Neural progenitor cell (in vitro differentiated cells): Measurements from ENCODE around the gene SAPCD2.

Experiments used
- EZH2 ChIP-seq: fragments of 200-600 bp; sonication (generic); IDR thresholded peaks from 2 replicates; pipeline ENCODE4 v1.6.1; 2017; ENCODE audit warnings: antibody characterized with exemption, mild to moderate bottlenecking, moderate library complexity
- EZH2phosphoT487 ChIP-seq: fragments of 200-600 bp; sonication (generic); IDR thresholded peaks from 2 replicates; pipeline ENCODE4 v1.6.1; 2017; ENCODE audit warnings: antibody characterized with exemption
- TF ChIP-seq, protein P1 (sequence below): fragments of 200-600 bp; sonication (generic); IDR thresholded peaks from 2 replicates; pipeline ENCODE4 v1.5.1; 2017; ENCODE audit warnings: antibody characterized with exemption, mild to moderate bottlenecking

DNA sequence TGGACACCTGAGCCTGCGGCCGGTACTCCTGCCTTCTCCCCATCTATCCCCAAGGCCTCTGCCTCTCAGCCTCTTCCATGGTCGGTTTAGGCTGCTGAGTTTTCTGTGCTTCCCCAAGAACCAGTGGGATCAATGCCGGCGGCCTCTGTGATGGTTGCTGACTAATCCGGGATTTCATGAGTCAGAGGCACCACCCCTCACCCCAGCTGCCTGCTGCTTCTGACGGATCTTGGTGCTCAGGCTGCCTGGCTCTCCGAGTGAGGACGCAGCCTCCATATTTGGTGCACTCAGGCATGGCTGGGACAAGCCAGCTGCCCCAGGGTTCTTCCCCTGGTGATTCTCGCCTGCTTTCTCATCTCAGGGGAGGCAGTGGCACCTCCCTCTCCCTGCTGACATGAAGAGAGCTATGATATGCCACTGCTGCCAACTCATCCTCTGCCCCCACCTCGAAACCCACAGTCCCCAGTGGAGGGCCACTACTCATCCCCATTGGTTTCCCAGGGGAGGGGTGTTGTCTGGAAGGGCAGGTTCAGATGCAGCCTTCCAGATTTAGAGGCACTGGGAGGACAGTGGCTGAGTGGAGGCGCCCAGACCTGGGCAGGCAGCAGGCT, 13.1 kb upstream of the SAPCD2 start:
- TF ChIP-seq, protein P1, sequence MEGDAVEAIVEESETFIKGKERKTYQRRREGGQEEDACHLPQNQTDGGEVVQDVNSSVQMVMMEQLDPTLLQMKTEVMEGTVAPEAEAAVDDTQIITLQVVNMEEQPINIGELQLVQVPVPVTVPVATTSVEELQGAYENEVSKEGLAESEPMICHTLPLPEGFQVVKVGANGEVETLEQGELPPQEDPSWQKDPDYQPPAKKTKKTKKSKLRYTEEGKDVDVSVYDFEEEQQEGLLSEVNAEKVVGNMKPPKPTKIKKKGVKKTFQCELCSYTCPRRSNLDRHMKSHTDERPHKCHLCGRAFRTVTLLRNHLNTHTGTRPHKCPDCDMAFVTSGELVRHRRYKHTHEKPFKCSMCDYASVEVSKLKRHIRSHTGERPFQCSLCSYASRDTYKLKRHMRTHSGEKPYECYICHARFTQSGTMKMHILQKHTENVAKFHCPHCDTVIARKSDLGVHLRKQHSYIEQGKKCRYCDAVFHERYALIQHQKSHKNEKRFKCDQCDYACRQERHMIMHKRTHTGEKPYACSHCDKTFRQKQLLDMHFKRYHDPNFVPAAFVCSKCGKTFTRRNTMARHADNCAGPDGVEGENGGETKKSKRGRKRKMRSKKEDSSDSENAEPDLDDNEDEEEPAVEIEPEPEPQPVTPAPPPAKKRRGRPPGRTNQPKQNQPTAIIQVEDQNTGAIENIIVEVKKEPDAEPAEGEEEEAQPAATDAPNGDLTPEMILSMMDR: no peak
- no peak for TF ChIP-seq EZH2phosphoT487
- TF ChIP-seq EZH2: no peak
